GM19193 (cell line): ENCODE results near the gene KIRREL3.

Source experiments
- POLR2A ChIP-seq: IDR thresholded peaks from 4 replicates; pipeline ENCODE4 v1.6.1; 2011; ENCODE audit not compliant: insufficient read depth, insufficient read length; ENCODE audit errors: extremely low read depth

Gene KIRREL3

DNA sequence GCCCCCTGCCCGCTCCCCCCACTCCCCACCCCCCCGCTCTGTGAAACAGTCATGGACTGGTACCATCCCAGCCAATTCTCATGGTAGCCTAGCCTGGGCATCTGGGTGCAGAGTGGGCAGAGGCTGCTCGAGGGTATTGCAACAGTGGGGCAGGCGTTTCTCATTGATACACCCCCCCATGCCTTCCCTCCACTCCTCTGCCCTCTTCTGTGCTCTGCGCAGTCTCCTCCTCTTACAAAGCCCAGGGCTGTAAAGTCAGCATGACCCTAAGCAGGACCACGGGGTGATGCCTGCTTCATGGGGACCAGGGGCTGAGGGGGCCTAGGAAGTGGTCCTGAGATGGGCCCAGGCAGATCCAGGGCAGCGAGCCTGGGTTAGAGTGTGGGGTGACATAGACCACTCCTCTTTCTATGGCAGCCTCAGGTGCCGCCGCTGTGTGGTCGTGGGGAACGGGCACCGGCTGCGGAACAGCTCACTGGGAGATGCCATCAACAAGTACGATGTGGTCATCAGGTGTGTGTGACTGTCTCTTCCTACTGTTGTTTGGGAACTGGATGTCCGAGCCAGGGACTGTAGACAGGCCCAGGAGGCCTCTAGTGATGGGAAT, 592.8 kb downstream of the KIRREL3 start:
- no peak for TF ChIP-seq POLR2A

GRCh38 chr11:126407101-126407521, 593.5 kb downstream of the KIRREL3 start:
- no peak for TF ChIP-seq POLR2A

GRCh38 chr11:126406368-126406767, 594.2 kb downstream of the KIRREL3 start:
- TF ChIP-seq POLR2A, result no peak

- TF ChIP-seq POLR2A, result no peak
These were observed 594.7 kb downstream of the KIRREL3 start for GRCh38 chr11:126405906-126406305.

- no peak for TF ChIP-seq POLR2A
These were observed 595.2 kb downstream of the KIRREL3 start for GRCh38 chr11:126405374-126405773.

GRCh38 chr11:126404367-126404766, 596.2 kb downstream of the KIRREL3 start:
- TF ChIP-seq POLR2A, result no peak

DNA sequence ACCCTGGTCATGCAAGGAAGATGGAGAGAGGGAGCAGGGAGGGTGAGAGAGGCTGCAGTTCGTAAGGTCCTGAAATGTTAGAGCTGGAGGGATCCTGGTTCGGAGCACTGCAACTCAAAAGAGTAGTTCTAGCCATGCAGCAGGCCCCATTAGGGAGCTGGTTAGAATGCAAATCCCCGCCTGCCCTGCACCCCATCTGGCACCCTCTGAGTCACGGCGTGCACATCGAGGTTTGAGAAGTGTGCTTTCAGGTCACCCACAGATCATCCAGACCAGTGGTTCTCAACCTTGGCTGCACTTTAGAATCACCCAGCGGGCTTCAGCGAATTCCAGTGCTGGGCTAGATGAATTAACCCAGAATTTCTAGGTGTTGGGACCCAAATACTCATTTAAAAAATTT, 596.9 kb downstream of the KIRREL3 start:
- no peak for TF ChIP-seq POLR2A

DNA sequence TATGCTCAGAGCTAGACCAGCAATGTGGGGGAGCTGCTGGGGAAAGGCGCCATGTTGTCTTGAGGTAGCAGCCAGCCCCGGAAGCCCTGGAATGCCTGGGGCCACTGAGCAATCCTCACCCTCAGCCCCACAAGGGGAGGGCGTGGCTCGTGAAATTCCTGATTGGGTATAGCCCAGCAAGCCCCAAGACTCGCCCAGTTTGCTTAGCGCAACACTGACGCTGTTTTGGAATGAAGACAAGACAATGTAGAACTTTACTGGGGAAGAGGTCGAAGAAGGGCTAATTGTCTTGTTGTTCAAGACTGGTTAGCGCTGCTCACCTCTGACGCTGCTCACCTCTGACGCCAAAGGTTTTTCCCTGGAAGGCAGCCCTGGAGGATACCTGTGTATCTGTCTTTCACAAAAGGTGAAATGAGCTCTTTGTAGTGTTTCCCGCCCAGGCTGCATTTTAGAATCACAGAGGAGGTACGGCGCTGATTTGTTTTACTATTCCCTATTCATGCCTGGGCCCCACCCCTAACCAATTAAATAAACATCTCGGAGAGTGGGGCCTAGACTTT, 597.5 kb downstream of the KIRREL3 start:
- no peak for TF ChIP-seq POLR2A

GRCh38 chr11:126400479-126400878, 600.1 kb downstream of the KIRREL3 start:
- no peak for TF ChIP-seq POLR2A

DNA sequence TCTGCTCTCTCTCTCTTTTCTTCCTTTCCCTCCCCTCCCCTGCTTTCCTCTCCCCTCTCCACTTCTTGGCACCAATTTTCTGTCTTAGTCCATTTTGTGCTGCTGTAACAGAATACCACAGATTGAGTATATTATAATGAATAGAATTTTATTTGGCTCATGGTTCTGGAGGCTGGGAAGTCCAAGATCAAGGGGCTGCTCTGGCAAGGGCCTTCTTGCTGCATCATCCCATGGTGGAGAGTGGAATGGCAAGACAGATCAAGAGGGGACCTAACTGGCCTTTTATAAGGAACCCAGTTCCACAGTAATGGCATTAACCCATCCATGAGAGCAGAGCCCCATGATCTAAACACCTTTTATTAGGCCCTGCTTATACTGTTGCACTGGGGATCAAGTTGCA, 600.6 kb downstream of the KIRREL3 start:
- no peak for TF ChIP-seq POLR2A

DNA sequence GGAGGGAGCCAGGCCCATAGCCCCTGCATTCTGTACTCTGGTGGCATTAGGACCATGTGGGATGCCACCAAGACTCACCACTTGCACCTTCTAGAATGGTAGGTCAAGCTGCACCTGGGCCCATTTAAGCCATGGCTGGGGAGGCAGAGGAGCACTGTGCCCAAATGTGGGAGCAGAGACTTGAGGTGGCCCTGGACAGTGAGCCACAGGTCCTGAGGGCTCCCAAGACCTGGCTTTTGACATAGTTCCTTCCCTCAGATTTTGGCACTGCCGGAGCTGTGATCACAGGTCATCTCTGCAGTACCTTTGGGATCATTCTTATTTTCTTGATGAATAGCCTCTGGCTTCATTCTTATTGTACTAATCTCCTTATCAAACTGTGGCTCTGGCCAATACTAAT, 601.8 kb downstream of the KIRREL3 start:
- TF ChIP-seq POLR2A, result no peak

- no peak for TF ChIP-seq POLR2A
These were observed 602.3 kb downstream of the KIRREL3 start for GRCh38 chr11:126398296-126398695.

GRCh38 chr11:126396965-126397364, 603.6 kb downstream of the KIRREL3 start:
- no peak for TF ChIP-seq POLR2A

GRCh38 chr11:126394036-126394435, 606.5 kb downstream of the KIRREL3 start:
- no peak for TF ChIP-seq POLR2A

DNA sequence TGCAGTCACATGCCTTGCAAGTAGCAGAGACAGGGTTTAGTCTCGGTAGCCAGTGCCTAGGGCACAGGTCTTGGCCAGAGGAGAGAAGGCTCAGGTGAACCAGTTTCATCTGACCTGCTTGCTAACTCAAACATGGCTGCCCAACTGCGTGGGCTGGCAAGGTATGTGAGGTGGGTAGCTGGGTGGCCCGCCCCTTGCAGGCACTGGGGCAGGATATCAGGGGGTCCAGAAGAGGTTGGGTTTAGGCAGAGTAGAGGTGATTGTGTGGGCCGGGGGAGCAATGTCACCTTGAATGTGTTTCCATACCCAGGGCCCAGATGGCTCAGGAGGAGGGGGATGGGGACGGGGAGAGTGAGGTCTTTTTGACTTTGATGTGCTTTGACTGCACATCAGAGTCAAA, 607.4 kb downstream of the KIRREL3 start:
- TF ChIP-seq POLR2A, result no peak

DNA sequence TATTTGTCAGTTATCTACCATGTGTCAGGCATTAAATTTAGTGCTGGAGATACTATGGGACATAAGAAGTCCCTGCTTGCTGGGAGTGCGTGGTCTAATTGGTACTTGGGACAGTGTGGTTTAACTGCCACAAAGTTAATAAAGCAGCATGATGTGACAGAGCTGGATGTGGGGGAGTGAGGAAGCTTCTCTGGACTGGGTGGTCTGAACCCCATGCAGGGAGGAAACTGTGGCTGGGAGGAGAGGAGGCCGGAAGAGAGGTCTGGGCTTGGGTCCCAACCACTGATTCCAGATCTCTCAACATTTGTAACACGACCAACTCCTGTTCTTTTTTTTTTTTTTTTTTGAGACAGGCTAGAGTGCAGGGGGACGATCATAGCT, 607.9 kb downstream of the KIRREL3 start:
- no peak for TF ChIP-seq POLR2A
